Memory B cell (primary cell): ENCODE results near the gene TENM3.
"Not testable (repeated sequence)": the region's sequence is repeated elsewhere in the genome, so short reads cannot be mapped to it uniquely, and the experiment has no call there.

ENCODE experiments used
- ATAC-seq: fragments of 150-1000 bp; cut with Tn5 transposase; 2 replicates; pipeline ENCODE4 v1.10.0; 2021; ENCODE audit warnings: low read depth, mild to moderate bottlenecking, moderate library complexity
- DNase-seq, 2 donors: peaks; one replicate each; pipeline ENCODE4 v3.0.0; 2022; ENCODE audit warnings: low spot score in 2 of 2
- H3K27ac Mint-ChIP-seq: one replicate; pipeline ENCODE4 v1.8.0; 2022; ENCODE audit warnings: mild to moderate bottlenecking, moderate library complexity, mixed read lengths
- H3K27me3 Mint-ChIP-seq: one replicate; pipeline ENCODE4 v1.8.0; 2022; ENCODE audit warnings: mixed read lengths
- H3K36me3 Mint-ChIP-seq: one replicate; pipeline ENCODE4 v1.8.0; 2022; ENCODE audit warnings: mild to moderate bottlenecking, mixed read lengths
- H3K4me1 Mint-ChIP-seq: one replicate; pipeline ENCODE4 v1.8.0; 2022; ENCODE audit warnings: mixed read lengths
- H3K4me3 Mint-ChIP-seq: one replicate; pipeline ENCODE4 v1.8.0; 2022; ENCODE audit warnings: mild to moderate bottlenecking, moderate library complexity, mixed read lengths
- H3K9me3 Mint-ChIP-seq: one replicate; pipeline ENCODE4 v1.8.0; 2022; ENCODE audit warnings: mixed read lengths

TENM3 gene

GRCh38 chr4:182367153-182367552 lies 124.0 kb downstream of the TENM3 start:
- no peaks in the 10 kb centered on the region for H3K36me3 Mint-ChIP-seq
- H3K27me3 Mint-ChIP-seq = no peaks in the 10 kb centered on the region
- H3K27ac Mint-ChIP-seq = no peak overlapping the region
- no peaks in the 10 kb centered on the region for H3K4me1 Mint-ChIP-seq
- ATAC-seq = no peak
- no peak overlapping the region for H3K4me3 Mint-ChIP-seq
- no peak for DNase-seq
- H3K9me3 Mint-ChIP-seq = peaks cover 6% of the 10 kb centered on the region

DNA sequence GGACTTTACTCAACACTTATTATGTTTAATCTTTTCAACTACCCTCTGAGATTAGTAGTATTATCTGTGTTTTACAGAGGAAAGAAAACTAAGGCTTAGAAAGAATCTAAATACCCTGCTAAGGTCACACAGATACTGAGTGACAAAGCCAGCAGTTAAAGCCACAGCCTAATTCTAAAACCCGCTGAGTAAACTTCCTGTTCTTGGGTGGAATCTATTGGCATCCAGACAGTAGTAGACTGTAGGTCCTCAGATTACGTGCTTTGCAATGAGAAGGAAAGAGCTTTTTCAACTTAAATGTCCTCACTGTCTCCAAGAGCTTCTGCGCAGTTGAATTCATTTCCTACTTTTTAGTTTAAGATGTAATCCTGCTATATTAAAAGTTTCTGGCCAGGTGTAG lies 126.0 kb downstream of the TENM3 start:
- DNase-seq = no peak
- Mint-ChIP-seq H3K9me3 (peaks cover 6% of the 10 kb centered on the region), H3K4me1 (no peaks in the 10 kb centered on the region), H3K36me3 (no peaks in the 10 kb centered on the region), H3K27ac (no peak overlapping the region), H3K4me3 (no peak overlapping the region), H3K27me3 (no peaks in the 10 kb centered on the region)
- ATAC-seq = no peak

- ATAC-seq (no peak), DNase-seq (no peak)
- no peaks in the 10 kb centered on the region for H3K36me3 Mint-ChIP-seq
- peaks cover 9% of the 10 kb centered on the region for H3K9me3 Mint-ChIP-seq
- H3K4me3 Mint-ChIP-seq = no peak overlapping the region
- no peaks in the 10 kb centered on the region for H3K4me1 Mint-ChIP-seq
- no peak overlapping the region for H3K27ac Mint-ChIP-seq
- no peaks in the 10 kb centered on the region for H3K27me3 Mint-ChIP-seq
Observed at GRCh38 chr4:182370491-182370890, 127.3 kb downstream of the TENM3 start.

DNA sequence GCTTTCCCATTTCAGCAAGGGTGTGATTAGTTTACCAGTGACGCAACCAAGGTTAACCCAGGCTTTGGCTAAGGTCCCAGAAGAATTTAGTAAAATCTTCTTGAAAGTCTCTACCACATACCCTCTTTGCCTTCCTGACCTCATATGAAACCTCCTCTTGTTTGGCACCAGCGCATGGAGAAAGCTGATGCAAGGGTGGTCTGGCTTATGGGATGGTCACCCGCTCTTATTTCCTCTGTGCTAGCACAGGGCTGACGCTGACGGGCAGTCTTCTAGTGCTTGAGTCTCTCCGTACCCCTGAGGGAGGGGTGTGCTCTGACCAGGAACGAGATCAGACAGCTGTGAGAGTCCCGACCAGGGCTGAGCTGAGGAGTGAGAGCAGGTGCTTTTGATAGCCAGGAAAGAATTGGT lies 137.6 kb downstream of the TENM3 start:
- peaks cover 8% of the 10 kb centered on the region for H3K27me3 Mint-ChIP-seq
- no peak overlapping the region for H3K4me3 Mint-ChIP-seq
- ATAC-seq (no peak), DNase-seq (no peak)
- no peaks in the 10 kb centered on the region for H3K36me3 Mint-ChIP-seq
- H3K4me1 Mint-ChIP-seq = no peaks in the 10 kb centered on the region
- H3K27ac Mint-ChIP-seq = no peak overlapping the region
- peaks cover 2% of the 10 kb centered on the region for H3K9me3 Mint-ChIP-seq

GRCh38 chr4:182382941-182383340 lies 139.7 kb downstream of the TENM3 start:
- Mint-ChIP-seq H3K27ac (no peak overlapping the region), H3K4me3 (no peak overlapping the region), H3K36me3 (peaks cover under 1% of the 10 kb centered on the region), H3K4me1 (no peaks in the 10 kb centered on the region), H3K27me3 (peaks cover 6% of the 10 kb centered on the region), H3K9me3 (peaks cover 2% of the 10 kb centered on the region)
- ATAC-seq (no peak), DNase-seq (no peak)

GRCh38 chr4:182384631-182385091 lies 141.5 kb downstream of the TENM3 start:
- Mint-ChIP-seq H3K4me1 (no peaks in the 10 kb centered on the region), H3K27me3 (peaks cover 3% of the 10 kb centered on the region), H3K9me3 (peaks cover 2% of the 10 kb centered on the region), H3K4me3 (no peak overlapping the region), H3K36me3 (peaks cover 1% of the 10 kb centered on the region), H3K27ac (no peak overlapping the region)
- DNase-seq (no peak), ATAC-seq (no peak)

GRCh38 chr4:182385897-182386296 lies 142.7 kb downstream of the TENM3 start:
- Mint-ChIP-seq H3K27ac (no peak overlapping the region), H3K36me3 (peaks cover 1% of the 10 kb centered on the region), H3K4me3 (no peak overlapping the region), H3K4me1 (no peaks in the 10 kb centered on the region), H3K9me3 (peaks cover 2% of the 10 kb centered on the region), H3K27me3 (peaks cover 3% of the 10 kb centered on the region)
- DNase-seq (no peak), ATAC-seq (no peak)

DNA sequence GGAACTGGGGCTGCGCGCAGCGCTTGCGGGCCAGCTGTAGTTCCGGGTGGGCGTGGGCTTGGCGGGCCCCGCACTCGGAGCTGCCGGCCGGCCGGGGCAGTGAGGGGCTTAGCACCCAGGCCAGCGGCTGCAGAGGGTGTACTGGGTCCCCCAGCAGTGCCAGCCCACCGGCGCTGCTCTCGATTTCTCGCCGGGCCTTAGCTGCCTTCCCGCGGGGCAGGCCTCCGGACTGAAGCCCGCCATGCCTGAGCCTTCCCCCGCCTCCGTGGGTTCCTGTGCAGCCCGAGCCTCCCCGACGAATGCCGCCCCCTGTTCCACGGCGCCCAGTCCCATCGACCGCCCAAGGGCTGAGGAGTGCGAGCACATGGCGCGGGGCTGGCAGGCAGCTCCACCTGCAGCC lies 143.4 kb downstream of the TENM3 start:
- not testable (repeated sequence) for H3K4me1 Mint-ChIP-seq, H3K9me3 Mint-ChIP-seq, ATAC-seq, H3K4me3 Mint-ChIP-seq, H3K36me3 Mint-ChIP-seq, DNase-seq, H3K27me3 Mint-ChIP-seq, H3K27ac Mint-ChIP-seq

GRCh38 chr4:182391111-182391684 lies 148.0 kb downstream of the TENM3 start:
- H3K27me3 Mint-ChIP-seq = peaks cover 3% of the 10 kb centered on the region
- no peak for DNase-seq
- no peaks in the 10 kb centered on the region for H3K9me3 Mint-ChIP-seq
- H3K4me3 Mint-ChIP-seq = no peak overlapping the region
- H3K27ac Mint-ChIP-seq = no peak overlapping the region
- H3K36me3 Mint-ChIP-seq = peaks cover 1% of the 10 kb centered on the region
- no peaks in the 10 kb centered on the region for H3K4me1 Mint-ChIP-seq
- ATAC-seq = no peak

DNA sequence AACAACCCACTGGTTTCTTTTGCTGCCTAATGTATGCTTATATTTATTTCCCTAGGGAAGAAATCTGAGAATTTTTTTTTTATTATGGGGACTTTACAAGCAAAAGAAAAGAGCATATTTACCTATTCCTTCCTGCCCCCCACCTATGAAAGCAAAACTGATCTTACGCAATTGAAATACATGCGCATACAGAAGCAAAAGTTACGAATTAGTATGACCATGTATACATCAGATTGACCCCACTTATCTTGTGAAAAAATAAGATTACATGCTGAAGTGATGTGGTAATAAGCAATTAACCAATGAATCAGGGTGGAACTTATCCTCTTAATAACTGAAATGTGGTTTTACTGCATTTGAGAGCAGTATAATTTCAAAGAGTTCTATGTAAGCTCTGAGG lies 151.0 kb downstream of the TENM3 start:
- peaks cover 1% of the 10 kb centered on the region for H3K9me3 Mint-ChIP-seq
- peaks cover 3% of the 10 kb centered on the region for H3K27me3 Mint-ChIP-seq
- no peak for DNase-seq
- no peaks in the 10 kb centered on the region for H3K36me3 Mint-ChIP-seq
- no peak overlapping the region for H3K4me3 Mint-ChIP-seq
- H3K27ac Mint-ChIP-seq = no peak overlapping the region
- ATAC-seq = no peak
- H3K4me1 Mint-ChIP-seq = no peaks in the 10 kb centered on the region

- Mint-ChIP-seq H3K4me1 (no peaks in the 10 kb centered on the region), H3K27ac (no peak overlapping the region), H3K9me3 (peaks cover 1% of the 10 kb centered on the region), H3K27me3 (no peaks in the 10 kb centered on the region), H3K4me3 (no peak overlapping the region), H3K36me3 (no peaks in the 10 kb centered on the region)
- no peak for ATAC-seq
- DNase-seq = no peak
Observed at GRCh38 chr4:182400081-182400480, 156.9 kb downstream of the TENM3 start.

DNA sequence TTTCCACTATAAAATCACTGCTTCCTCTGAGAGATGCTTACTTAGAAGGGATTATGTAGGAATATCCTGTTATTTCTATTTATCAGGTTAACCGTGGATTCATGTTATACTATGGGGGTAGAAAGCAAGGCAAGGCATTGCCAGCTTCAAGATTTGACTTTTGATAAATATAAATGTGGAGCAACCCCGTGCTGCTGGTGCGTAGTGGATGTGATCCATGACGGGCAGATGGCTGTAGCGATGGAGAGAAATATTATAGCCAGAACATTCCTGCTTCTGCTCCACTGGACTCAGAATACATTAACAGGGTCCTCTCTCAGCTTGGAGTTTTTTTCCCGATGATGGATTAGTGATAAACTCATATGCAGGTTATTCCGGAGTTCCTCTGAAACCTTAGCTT lies 157.6 kb downstream of the TENM3 start:
- H3K27me3 Mint-ChIP-seq = peaks cover 2% of the 10 kb centered on the region
- ATAC-seq (no peak), DNase-seq (no peak)
- no peak overlapping the region for H3K27ac Mint-ChIP-seq
- H3K9me3 Mint-ChIP-seq = peaks cover 1% of the 10 kb centered on the region
- no peaks in the 10 kb centered on the region for H3K36me3 Mint-ChIP-seq
- H3K4me1 Mint-ChIP-seq = no peaks in the 10 kb centered on the region
- H3K4me3 Mint-ChIP-seq = no peak overlapping the region

- DNase-seq (no peak), ATAC-seq (no peak)
- Mint-ChIP-seq H3K36me3 (no peaks in the 10 kb centered on the region), H3K9me3 (no peaks in the 10 kb centered on the region), H3K4me1 (no peaks in the 10 kb centered on the region), H3K27me3 (peaks cover 2% of the 10 kb centered on the region), H3K4me3 (no peak overlapping the region), H3K27ac (no peak overlapping the region)
Observed at GRCh38 chr4:182404376-182404775, 161.2 kb downstream of the TENM3 start.

DNA sequence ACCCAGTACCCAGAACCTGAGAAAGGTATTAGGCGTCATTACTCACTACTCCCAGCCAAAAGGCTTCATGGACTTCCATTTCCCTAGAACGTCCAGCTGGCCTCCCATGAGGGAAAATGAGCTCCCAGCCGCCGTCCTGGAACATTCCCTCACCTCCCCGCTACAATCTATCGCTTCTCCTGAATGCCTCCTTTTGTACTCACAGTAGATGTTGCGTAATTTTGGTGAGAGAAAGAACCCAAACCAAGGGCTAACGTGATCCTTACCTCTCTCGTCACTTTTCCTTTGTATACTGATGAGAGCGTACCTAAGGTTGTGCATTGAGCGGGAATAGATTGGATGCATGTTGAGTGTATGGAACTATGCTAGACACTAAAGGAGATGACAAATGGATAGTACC lies 161.9 kb downstream of the TENM3 start:
- DNase-seq (no peak), ATAC-seq (no peak)
- Mint-ChIP-seq H3K36me3 (no peaks in the 10 kb centered on the region), H3K4me1 (no peaks in the 10 kb centered on the region), H3K27ac (no peak overlapping the region), H3K4me3 (no peak overlapping the region), H3K9me3 (no peaks in the 10 kb centered on the region), H3K27me3 (peaks cover 2% of the 10 kb centered on the region)

GRCh38 chr4:182409271-182409670 lies 166.1 kb downstream of the TENM3 start:
- H3K9me3 Mint-ChIP-seq = peaks cover 5% of the 10 kb centered on the region
- no peak for DNase-seq

More at GRCh38 chr4:182409271-182409670, 166.1 kb downstream of the TENM3 start:
- H3K27me3 Mint-ChIP-seq = peaks cover 2% of the 10 kb centered on the region
- peaks cover 2% of the 10 kb centered on the region for H3K36me3 Mint-ChIP-seq
- no peaks in the 10 kb centered on the region for H3K4me1 Mint-ChIP-seq
- no peak for ATAC-seq
- no peak overlapping the region for H3K27ac Mint-ChIP-seq
- no peak overlapping the region for H3K4me3 Mint-ChIP-seq
